Body of pancreas (tissue), 4 donors: ENCODE data around the gene GPER1.

Experiments used
- CTCF ChIP-seq, 7 experiments: fragments of 450-650 bp in 4 of 7; fragments of 200-600 bp in 3 of 7; sonication (generic) in 3 of 7; IDR thresholded peaks; one replicate each; pipeline ENCODE4 v1.5.1; 2016 to 2019; ENCODE audit warnings: antibody characterized with exemption in 7 of 7
- POLR2A ChIP-seq, 3 donors: fragments of 450-650 bp; IDR thresholded peaks; one replicate each; pipeline ENCODE4 v1.6.1; 2016; ENCODE audit warnings: antibody characterized with exemption in 3 of 3, mild to moderate bottlenecking in 2 of 3

DNA sequence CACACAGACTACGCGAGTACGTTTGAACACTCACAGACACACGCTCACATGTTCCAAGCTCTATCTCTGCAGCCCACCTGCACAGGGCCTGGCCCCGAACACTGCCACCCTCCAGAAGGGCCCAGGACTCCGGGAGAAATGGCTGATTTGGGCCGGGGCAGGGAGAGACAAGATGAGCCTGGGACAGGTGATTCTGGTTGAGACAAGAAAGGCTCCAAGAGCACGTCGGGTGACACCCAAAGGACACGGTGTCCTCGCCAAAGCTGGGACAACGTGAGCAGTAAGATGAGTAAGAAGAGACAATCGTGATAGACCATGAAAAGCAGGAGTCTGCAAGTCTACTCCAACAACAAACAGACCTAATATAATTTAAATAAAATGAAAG lies 9.2 kb downstream of the GPER1 start:
- TF ChIP-seq CTCF (IDR thresholded peaks at IDR 0.05) (no peak), POLR2A (IDR thresholded peaks at IDR 0.05) (no peak)
